PFSK-1 (cell line): ENCODE data around the gene PARD6G.

Experiments
- FOXP2 ChIP-seq: optimal IDR thresholded peaks from 2 replicates; pipeline ENCODE3; 2011; ENCODE audit warnings: borderline replicate concordance, control low read depth, inconsistent platforms; ENCODE audit not compliant: insufficient read depth; ENCODE audit errors: extremely low read length, extremely low read depth
- POLR2AphosphoS5 ChIP-seq: IDR thresholded peaks from 2 replicates; pipeline ENCODE4 v1.6.1; 2012; ENCODE audit warnings: low read depth, mild to moderate bottlenecking, control low read depth, low read length, moderate library complexity
- SIN3A ChIP-seq: IDR thresholded peaks from 2 replicates; pipeline ENCODE4 v1.6.1; 2012; ENCODE audit warnings: mild to moderate bottlenecking, low read length, moderate library complexity, borderline replicate concordance; ENCODE audit not compliant: insufficient read depth
- TAF1 ChIP-seq: IDR thresholded peaks from 2 replicates; pipeline ENCODE4 v1.6.1; 2012; ENCODE audit warnings: low read length, control low read depth, borderline replicate concordance; ENCODE audit not compliant: insufficient read depth
- TF ChIP-seq, protein P1 (sequence below), 2 experiments: IDR thresholded peaks; 2 replicates each; pipeline versions ENCODE4 v1.6.1 to v1.8.0; 2011 to 2012; ENCODE audit warnings: low read depth in 2 of 2, low read length in 2 of 2, control low read depth in 1 of 2, inconsistent platforms in 1 of 2, mild to moderate bottlenecking in 1 of 2, moderate library complexity in 1 of 2; ENCODE audit not compliant: insufficient read depth in 1 of 2

PARD6G gene

DNA sequence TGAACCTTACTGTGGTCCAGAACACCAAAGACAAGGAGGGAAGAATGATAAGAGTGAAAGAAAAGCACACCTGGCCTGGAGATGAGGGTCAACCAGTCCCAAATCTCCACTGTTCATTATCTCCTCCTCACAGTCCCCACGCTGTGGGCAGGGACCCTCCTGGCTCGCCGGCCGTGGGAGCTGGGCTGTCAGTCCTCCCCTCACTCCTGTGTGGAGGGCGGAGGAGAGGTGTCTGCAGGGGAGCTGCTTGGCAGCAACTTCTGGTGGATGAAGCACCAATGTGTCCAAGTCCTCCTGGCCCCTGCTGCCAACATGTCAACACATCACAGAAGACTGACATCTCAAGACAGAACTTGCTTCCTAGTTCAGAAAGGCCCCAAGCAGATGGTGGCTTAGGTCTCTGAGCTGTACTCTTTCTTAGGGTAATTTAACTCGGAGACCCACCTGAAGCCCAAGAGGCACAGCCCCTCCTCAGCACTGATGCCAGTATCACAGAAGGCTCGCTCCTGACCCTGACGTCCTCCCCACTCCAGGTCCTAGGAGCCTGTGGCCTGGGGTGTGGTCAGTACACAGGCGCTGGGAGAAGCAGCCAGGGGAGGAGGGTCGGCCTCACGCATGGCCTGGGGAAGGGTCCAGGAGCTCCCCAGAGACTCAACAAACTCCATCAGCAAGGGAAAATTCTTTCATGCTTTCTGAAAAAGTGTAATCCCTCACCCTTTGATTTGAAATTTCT lies 54.5 kb downstream of the PARD6G start:
- TF ChIP-seq SIN3A (no peak), FOXP2 (no peak), POLR2AphosphoS5 (no peak), TAF1 (no peak)
- TF ChIP-seq, protein P1, sequence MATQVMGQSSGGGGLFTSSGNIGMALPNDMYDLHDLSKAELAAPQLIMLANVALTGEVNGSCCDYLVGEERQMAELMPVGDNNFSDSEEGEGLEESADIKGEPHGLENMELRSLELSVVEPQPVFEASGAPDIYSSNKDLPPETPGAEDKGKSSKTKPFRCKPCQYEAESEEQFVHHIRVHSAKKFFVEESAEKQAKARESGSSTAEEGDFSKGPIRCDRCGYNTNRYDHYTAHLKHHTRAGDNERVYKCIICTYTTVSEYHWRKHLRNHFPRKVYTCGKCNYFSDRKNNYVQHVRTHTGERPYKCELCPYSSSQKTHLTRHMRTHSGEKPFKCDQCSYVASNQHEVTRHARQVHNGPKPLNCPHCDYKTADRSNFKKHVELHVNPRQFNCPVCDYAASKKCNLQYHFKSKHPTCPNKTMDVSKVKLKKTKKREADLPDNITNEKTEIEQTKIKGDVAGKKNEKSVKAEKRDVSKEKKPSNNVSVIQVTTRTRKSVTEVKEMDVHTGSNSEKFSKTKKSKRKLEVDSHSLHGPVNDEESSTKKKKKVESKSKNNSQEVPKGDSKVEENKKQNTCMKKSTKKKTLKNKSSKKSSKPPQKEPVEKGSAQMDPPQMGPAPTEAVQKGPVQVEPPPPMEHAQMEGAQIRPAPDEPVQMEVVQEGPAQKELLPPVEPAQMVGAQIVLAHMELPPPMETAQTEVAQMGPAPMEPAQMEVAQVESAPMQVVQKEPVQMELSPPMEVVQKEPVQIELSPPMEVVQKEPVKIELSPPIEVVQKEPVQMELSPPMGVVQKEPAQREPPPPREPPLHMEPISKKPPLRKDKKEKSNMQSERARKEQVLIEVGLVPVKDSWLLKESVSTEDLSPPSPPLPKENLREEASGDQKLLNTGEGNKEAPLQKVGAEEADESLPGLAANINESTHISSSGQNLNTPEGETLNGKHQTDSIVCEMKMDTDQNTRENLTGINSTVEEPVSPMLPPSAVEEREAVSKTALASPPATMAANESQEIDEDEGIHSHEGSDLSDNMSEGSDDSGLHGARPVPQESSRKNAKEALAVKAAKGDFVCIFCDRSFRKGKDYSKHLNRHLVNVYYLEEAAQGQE (IDR thresholded peaks at IDR 0.05; ENCODE audit: insufficient read depth in 1 of 2, low read depth in 2 of 2, low read length in 2 of 2), result no peak

DNA sequence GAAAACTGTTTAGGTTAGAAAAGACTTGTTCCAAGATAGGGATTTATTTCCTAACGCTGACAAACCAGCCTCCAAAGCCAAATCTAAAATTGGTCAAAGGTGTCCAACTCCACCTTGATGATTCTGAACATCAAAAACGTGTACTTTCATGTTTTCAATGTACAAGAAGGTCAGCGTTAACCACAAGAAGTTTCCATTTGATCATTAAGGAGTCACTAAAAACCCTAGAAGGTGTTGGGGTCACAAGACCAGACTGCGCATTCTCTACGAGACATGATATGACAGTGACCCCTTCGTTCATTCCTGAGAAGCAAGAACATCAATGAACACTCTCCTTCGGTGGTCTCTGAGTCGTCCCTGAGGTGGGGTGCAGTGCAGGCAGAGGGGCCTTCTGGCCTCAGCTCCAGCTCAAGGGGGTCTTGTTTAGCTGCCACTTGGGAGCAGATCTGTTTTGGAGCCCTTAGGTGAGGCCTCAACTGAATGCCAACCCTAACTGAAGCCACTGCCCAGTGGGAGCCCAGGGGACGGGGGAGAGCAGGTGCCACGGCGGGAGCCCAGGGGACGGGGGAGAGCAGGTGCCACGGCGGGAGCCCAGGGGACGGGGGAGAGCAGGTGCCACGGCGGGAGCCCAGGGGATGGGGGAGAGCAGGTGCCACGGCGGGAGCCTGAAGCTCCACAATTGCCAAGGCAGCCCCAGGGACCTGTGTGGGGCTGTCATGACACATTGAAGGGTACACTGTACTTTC lies 55.2 kb downstream of the PARD6G start:
- TF ChIP-seq FOXP2, result no peak
- TF ChIP-seq SIN3A, result no peak

DNA sequence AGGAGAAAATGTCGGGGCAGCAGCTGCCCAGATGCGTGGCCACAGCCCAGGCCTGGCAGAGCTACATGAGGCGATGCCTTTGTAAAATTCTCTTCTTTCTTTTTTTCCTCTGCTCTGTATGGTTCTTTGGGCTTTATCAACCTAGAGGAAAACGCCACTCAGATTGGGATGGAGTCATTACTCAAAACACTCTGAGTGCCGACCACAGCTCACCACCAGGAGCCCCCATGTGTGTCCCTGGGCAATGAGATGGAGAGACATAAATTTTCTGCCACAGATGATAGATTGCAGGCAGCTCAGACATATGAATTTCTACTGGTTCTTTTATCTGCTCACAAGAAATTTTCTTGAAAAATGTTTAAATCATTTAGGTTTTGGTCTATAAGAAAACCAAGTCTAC lies 56.0 kb downstream of the PARD6G start:
- TF ChIP-seq FOXP2, result no peak
- TF ChIP-seq POLR2AphosphoS5, result no peak
- TF ChIP-seq TAF1, result no peak
- TF ChIP-seq, protein P1 (IDR thresholded peaks at IDR 0.05; ENCODE audit: insufficient read depth in 1 of 2, low read depth in 2 of 2, low read length in 2 of 2), result no peak
- no peak for TF ChIP-seq SIN3A

DNA sequence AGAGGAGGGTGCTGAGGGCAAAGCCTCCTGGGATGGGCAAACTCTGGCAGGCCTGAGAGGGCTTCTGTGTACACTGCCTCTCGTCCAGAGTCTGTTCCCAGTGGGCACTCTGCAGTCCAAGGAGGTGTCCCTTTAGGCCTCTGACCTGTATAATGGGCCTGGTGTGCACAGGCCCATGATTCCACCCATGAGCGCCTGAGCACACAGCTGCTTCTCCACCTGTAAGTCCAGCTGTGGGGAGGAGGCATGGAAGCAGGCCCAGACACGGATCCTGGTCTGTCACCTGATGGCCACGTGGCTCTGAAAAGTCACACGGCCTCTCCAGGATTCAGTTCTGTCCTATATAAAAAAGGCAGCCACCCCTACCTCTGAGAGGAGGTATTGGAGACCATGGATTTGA lies 57.0 kb downstream of the PARD6G start:
- TF ChIP-seq TAF1, result no peak
- no peak for TF ChIP-seq SIN3A
- TF ChIP-seq, protein P1 (IDR thresholded peaks at IDR 0.05; ENCODE audit: insufficient read depth in 1 of 2, low read depth in 2 of 2, low read length in 2 of 2), result no peak
- no peak for TF ChIP-seq FOXP2
- no peak for TF ChIP-seq POLR2AphosphoS5

DNA sequence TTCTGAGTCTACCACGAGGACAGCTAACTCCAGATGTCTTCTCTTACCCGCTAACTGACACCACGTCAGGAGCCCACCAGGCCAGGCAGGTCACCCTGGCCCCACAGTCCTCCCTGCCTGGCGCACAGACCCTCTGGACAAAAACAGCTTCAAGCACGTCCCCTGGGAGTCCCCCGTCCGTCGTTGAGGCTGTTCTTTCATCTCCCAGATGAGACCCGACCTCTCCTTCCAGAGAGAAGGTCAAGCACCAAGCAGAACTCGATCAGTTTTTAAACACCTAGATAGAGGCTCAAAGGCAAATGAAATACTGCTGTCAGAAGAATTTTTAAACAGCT lies 57.8 kb downstream of the PARD6G start:
- no peak for TF ChIP-seq TAF1
- TF ChIP-seq SIN3A, result no peak
- TF ChIP-seq, protein P1 (IDR thresholded peaks at IDR 0.05; ENCODE audit: insufficient read depth in 1 of 2, low read depth in 2 of 2, low read length in 2 of 2), result no peak
- TF ChIP-seq FOXP2, result no peak
- TF ChIP-seq POLR2AphosphoS5, result no peak
